IMR-90 (cell line): ENCODE data around the gene DNAJC2. TPM values are rescaled to one million over a fixed set of nuclear protein-coding genes. Genes with fewer than 3 reads are reported as not detected.

Source experiments
- ATAC-seq: fragments of 200-7000 bp; cut with Tn5 transposase; 2 replicates; pipeline ENCODE4 v1.9.1; 2020; ENCODE audit warnings: low read depth, mild to moderate bottlenecking, moderate library complexity
- BruUV-seq: library from RNA; stranded (reverse); fragments of 400-500 nt; replicated peaks from 2 replicates; lab custom pipeline; 2021; lab: Mats Ljungman, UMichigan
- CTCF ChIA-PET: fragments of 300-600 bp; formaldehyde crosslinking; extraction: SDS; loops from one replicate; lab custom pipeline; 2021; ENCODE audit warnings: antibody characterized with exemption; lab: Yijun Ruan, JAX
- POLR2A ChIA-PET: fragments of 300-600 bp; sonication (Branson Sonifier 250); formaldehyde crosslinking; loops from one replicate; lab custom pipeline; 2022; ENCODE audit warnings: antibody characterized with exemption; ENCODE audit not compliant: unreplicated experiment; lab: Charles Lee
- DNase-seq: peaks from one replicate; pipeline ENCODE4 v3.0.0; 2013
- H2AFZ ChIP-seq: replicated peaks from 2 replicates; pipeline ENCODE3; 2013; ENCODE audit warnings: low read length, mild to moderate bottlenecking; ENCODE audit not compliant: poor library complexity
- H2AK5ac ChIP-seq: 2 replicates; pipeline ENCODE4 v1.6.1; 2013; ENCODE audit warnings: low read depth, low read length, inconsistent platforms
- H2AK9ac ChIP-seq: replicated peaks from 2 replicates; pipeline ENCODE3; 2013; ENCODE audit warnings: mild to moderate bottlenecking, low read depth, low read length, moderate library complexity; ENCODE audit not compliant: poor library complexity
- H2BK120ac ChIP-seq: 2 replicates; pipeline ENCODE4 v1.6.1; 2013; ENCODE audit warnings: low read depth, low read length, inconsistent platforms
- H2BK15ac ChIP-seq: 3 replicates; pipeline ENCODE4 v1.6.1; 2013; ENCODE audit warnings: low read depth, low read length, inconsistent platforms
- H2BK20ac ChIP-seq: 2 replicates; pipeline ENCODE4 v1.6.1; 2013; ENCODE audit warnings: low read depth, mild to moderate bottlenecking, inconsistent platforms, low read length, moderate library complexity
- H2BK5ac ChIP-seq: 2 replicates; pipeline ENCODE4 v1.6.1; 2013; ENCODE audit warnings: mild to moderate bottlenecking, low read depth, low read length, inconsistent platforms; ENCODE audit not compliant: poor library complexity, severe bottlenecking
- H3K14ac ChIP-seq: replicated peaks from 2 replicates; pipeline ENCODE4 v1.6.1; 2013; ENCODE audit warnings: low read depth, low read length, inconsistent platforms
- H3K18ac ChIP-seq: 2 replicates; pipeline ENCODE4 v1.6.1; 2013; ENCODE audit warnings: low read depth, low read length, control low read depth
- H3K23ac ChIP-seq: 2 replicates; pipeline ENCODE4 v1.6.1; 2013; ENCODE audit warnings: low read depth, low read length, inconsistent platforms
- H3K27ac ChIP-seq: 2 replicates; pipeline ENCODE4 v1.5.1; 2013; ENCODE audit warnings: mild to moderate bottlenecking, control low read depth, low read length; ENCODE audit not compliant: insufficient read depth
- H3K27me3 ChIP-seq: 2 replicates; pipeline ENCODE4 v1.6.1; 2013; ENCODE audit warnings: low read length; ENCODE audit not compliant: control insufficient read depth, insufficient read depth
- H3K36me3 ChIP-seq: 2 replicates; pipeline ENCODE4 v1.6.1; 2013; ENCODE audit warnings: low read length, mixed read lengths; ENCODE audit not compliant: control insufficient read depth, insufficient read depth
- H3K4ac ChIP-seq: 2 replicates; pipeline ENCODE4 v1.6.1; 2013; ENCODE audit warnings: low read depth, low read length, inconsistent platforms
- H3K4me1 ChIP-seq: 2 replicates; pipeline ENCODE4 v1.6.1; 2013; ENCODE audit warnings: low read length, mixed read lengths; ENCODE audit not compliant: control insufficient read depth, insufficient read depth
- H3K4me2 ChIP-seq: 2 replicates; pipeline ENCODE4 v1.6.1; 2013; ENCODE audit warnings: low read depth, mild to moderate bottlenecking, control low read depth, low read length, moderate library complexity
- H3K4me3 ChIP-seq: 2 replicates; pipeline ENCODE4 v1.5.1; 2013; ENCODE audit warnings: low read depth, mild to moderate bottlenecking, control low read depth, low read length, moderate library complexity; ENCODE audit not compliant: insufficient read depth
- H3K56ac ChIP-seq: 2 replicates; pipeline ENCODE4 v1.6.1; 2013; ENCODE audit warnings: low read length, inconsistent platforms; ENCODE audit not compliant: insufficient read depth; ENCODE audit errors: extremely low read depth
- H3K79me1 ChIP-seq, 2 experiments: 2 replicates each; pipeline ENCODE4 v1.6.1; 2013; ENCODE audit warnings: low read length in 2 of 2, inconsistent platforms in 1 of 2, low read depth in 1 of 2
- H3K9ac ChIP-seq: 2 replicates; pipeline ENCODE4 v1.6.1; 2013; ENCODE audit warnings: low read depth, low read length, control low read depth
- H3K9me1 ChIP-seq: 2 replicates; pipeline ENCODE4 v1.6.1; 2013; ENCODE audit warnings: low read length, inconsistent platforms; ENCODE audit not compliant: insufficient read depth
- H3K9me3 ChIP-seq: 2 replicates; pipeline ENCODE4 v1.6.1; 2013; ENCODE audit warnings: low read length; ENCODE audit not compliant: control insufficient read depth, insufficient read depth
- H4K20me1 ChIP-seq: 2 replicates; pipeline ENCODE4 v1.6.1; 2013; ENCODE audit warnings: low read length, inconsistent platforms; ENCODE audit not compliant: insufficient read depth
- H4K5ac ChIP-seq: 2 replicates; pipeline ENCODE4 v1.6.1; 2013; ENCODE audit warnings: mild to moderate bottlenecking, low read depth, low read length, control low read depth
- H4K8ac ChIP-seq, 2 experiments: 2 replicates each; pipeline ENCODE4 v1.6.1; 2013; ENCODE audit warnings: low read depth in 2 of 2, low read length in 2 of 2, control low read depth in 1 of 2, inconsistent platforms in 1 of 2
- H4K91ac ChIP-seq: 2 replicates; pipeline ENCODE4 v1.6.1; 2013; ENCODE audit warnings: low read depth, low read length, inconsistent platforms; ENCODE audit not compliant: insufficient read depth
- BHLHE40 ChIP-seq: fragments of 150-350 bp; IDR thresholded peaks from 2 replicates; pipeline ENCODE4 v1.6.1; 2016; ENCODE audit warnings: mild to moderate bottlenecking, low read depth, low read length
- CEBPB ChIP-seq: IDR thresholded peaks from 2 replicates; pipeline ENCODE4 v1.6.1; 2012; ENCODE audit warnings: low read depth, low read length, improper control_type of control experiment
- CHD1 ChIP-seq: IDR thresholded peaks from 2 replicates; pipeline ENCODE4 v1.6.1; 2012; ENCODE audit warnings: low read depth, low read length, improper control_type of control experiment
- ELK1 ChIP-seq: fragments of 150-350 bp; IDR thresholded peaks from 2 replicates; pipeline ENCODE4 v1.6.1; 2016; ENCODE audit warnings: low read depth, mild to moderate bottlenecking, low read length, moderate library complexity, borderline replicate concordance
- FOS ChIP-seq: fragments of 150-350 bp; IDR thresholded peaks from 2 replicates; pipeline ENCODE4 v1.6.1; 2016; ENCODE audit warnings: low read depth, low read length
- MAFK ChIP-seq: IDR thresholded peaks from 2 replicates; pipeline ENCODE4 v1.6.1; 2012; ENCODE audit warnings: low read depth, low read length, improper control_type of control experiment
- MXI1 ChIP-seq: IDR thresholded peaks from 2 replicates; pipeline ENCODE4 v1.6.1; 2012; ENCODE audit warnings: low read depth, mild to moderate bottlenecking, low read length, moderate library complexity, borderline replicate concordance
- NFE2L2 ChIP-seq: fragments of 150-350 bp; IDR thresholded peaks from 2 replicates; pipeline ENCODE4 v1.6.1; 2016; ENCODE audit warnings: low read depth, mild to moderate bottlenecking, low read length
- POLR2A ChIP-seq: IDR thresholded peaks from 2 replicates; pipeline ENCODE4 v1.6.1; 2012; ENCODE audit warnings: mild to moderate bottlenecking, low read depth, low read length
- RAD21 ChIP-seq: IDR thresholded peaks from 2 replicates; pipeline ENCODE4 v1.6.1; 2012; ENCODE audit warnings: low read length, improper control_type of control experiment
- RCOR1 ChIP-seq: IDR thresholded peaks from 2 replicates; pipeline ENCODE4 v1.6.1; 2012; ENCODE audit warnings: mild to moderate bottlenecking, low read length, improper control_type of control experiment; ENCODE audit not compliant: insufficient replicate concordance
- RFX5 ChIP-seq: IDR thresholded peaks from 2 replicates; pipeline ENCODE4 v1.8.0; 2012; ENCODE audit warnings: low read depth, mild to moderate bottlenecking, low read length, moderate library complexity
- USF2 ChIP-seq: fragments of 150-350 bp; IDR thresholded peaks from 2 replicates; pipeline ENCODE4 v1.6.1; 2017; ENCODE audit warnings: mild to moderate bottlenecking, antibody characterized with exemption, low read length, low read depth
- WGBS, 2 experiments: methylation state at CpG; one replicate each; pipeline versions ENCODE4 v1.1.5 to v1.1.7; 2013; ENCODE audit warnings: missing lambda C conversion rate in 2 of 2; ENCODE audit not compliant: insufficient read length in 1 of 2; ENCODE audit errors: extremely low coverage in 2 of 2; 5-methylcytosine and 5-hydroxymethylcytosine counted together
- dilution Hi-C: fragments of 300-500 bp; cut with HindIII; formaldehyde crosslinking; loops from one replicate; pipeline ENCODE4 v1.14.3; 2018; ENCODE audit warnings: low sequenced_read_pairs; ENCODE audit not compliant: unreplicated experiment
- in situ Hi-C: fragments of 300-500 bp; cut with MboI; formaldehyde crosslinking; loops from 3 replicates; pipeline ENCODE4 v1.14.3; 2019; ENCODE audit warnings: low sequenced_read_pairs, inconsistent platforms, mixed read lengths
- intact Hi-C: fragments of 100-400 bp; cut with micrococcal nuclease; formaldehyde crosslinking; loops from 2 replicates; pipeline ENCODE4 v1.10.0; 2022
- polyA plus RNA-seq, 3 experiments: library from polyadenylated mRNA; depleted of rRNA; stranded (reverse); fragments of >200 nt; gene quantifications; 2 replicates each; pipeline ENCODE4 v1.2.3, GENCODE V29; 2012; ENCODE audit warnings: low replicate concordance in 1 of 3
- total RNA-seq: library from RNA; depleted of rRNA; stranded (reverse); fragments of >200 nt; gene quantifications from 2 replicates; pipeline ENCODE4 v1.2.3, GENCODE V29; 2012
- TF ChIP-seq, protein P1 (sequence below): conservative IDR thresholded peaks from 2 replicates; pipeline ENCODE4 v1.5.1; 2012; ENCODE audit warnings: mild to moderate bottlenecking, low read depth, low read length, improper control_type of control experiment

Gene DNAJC2
- total and polyA plus RNA-seq, 2 of the 4 experiments (the other 2 are of a cell fraction) = 17.5 to 22.4 TPM

DNA sequence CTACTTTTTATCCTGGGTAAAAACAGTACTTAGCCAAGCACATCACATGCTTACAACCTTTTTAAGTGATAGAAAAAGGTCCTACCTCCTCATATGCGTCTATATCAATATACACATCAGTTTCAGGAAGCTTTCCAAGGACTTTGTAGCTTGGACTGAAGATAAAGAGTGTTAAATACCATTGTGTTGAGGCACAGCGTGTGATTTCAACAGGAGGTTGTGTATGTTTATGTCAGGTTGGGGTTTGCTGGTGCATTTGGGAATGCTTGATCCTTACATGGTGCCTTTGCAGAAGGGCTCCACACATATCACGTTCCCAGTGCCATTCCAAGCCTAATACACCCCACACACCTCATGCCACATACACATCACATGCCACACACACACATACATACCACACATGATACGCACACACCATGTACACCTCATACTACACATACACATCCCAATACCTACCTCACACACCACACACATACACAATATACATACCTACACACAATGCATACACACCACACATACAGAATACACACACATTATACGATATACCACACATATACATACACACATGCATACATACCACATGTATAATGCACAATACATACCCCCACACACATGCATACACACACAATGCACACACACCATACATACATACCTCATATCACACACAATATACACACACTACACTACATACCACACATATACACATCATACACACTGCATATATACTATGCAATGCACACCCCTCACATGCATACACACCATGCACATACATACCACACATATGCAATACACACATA lies 36.0 kb upstream of the DNAJC2 start:
- no peak overlapping the region for H3K27ac ChIP-seq
- no peak overlapping the region for H2AK9ac ChIP-seq
- H3K9ac ChIP-seq = no peak overlapping the region
- H3K23ac ChIP-seq = no peak overlapping the region
- no peak overlapping the region for H2AK5ac ChIP-seq
- ChIA-PET POLR2A (no interaction called here), CTCF (interaction anchor here (0.6 kb wide), 1 partner anchor 10 kb away, joined by 3 read pairs; no protein-coding TSS in a partner anchor)
- H4K91ac ChIP-seq = no peak overlapping the region
- BruUV-seq = no TSS peak
- no peaks in the 10 kb centered on the region for H3K79me1 ChIP-seq
- H4K20me1 ChIP-seq = no peaks in the 10 kb centered on the region
- H2BK5ac ChIP-seq = peak overlapping the region; percentile 78
- no peak overlapping the region for H4K5ac ChIP-seq
- no peak overlapping the region for H2AFZ ChIP-seq
- H4K8ac ChIP-seq = no peak overlapping the region
- no peak for TF ChIP-seq RFX5
- TF ChIP-seq MXI1 = no peak
- no peak for TF ChIP-seq POLR2A
- no peak for TF ChIP-seq USF2
- no peak for TF ChIP-seq NFE2L2
- no peak for TF ChIP-seq BHLHE40
- TF ChIP-seq CHD1 = no peak
- TF ChIP-seq RAD21 = no peak
- TF ChIP-seq FOS = no peak
- no peak for TF ChIP-seq ELK1
- TF ChIP-seq CEBPB = no peak
- TF ChIP-seq RCOR1 = no peak
- no peak for TF ChIP-seq MAFK
- TF ChIP-seq, protein P1, sequence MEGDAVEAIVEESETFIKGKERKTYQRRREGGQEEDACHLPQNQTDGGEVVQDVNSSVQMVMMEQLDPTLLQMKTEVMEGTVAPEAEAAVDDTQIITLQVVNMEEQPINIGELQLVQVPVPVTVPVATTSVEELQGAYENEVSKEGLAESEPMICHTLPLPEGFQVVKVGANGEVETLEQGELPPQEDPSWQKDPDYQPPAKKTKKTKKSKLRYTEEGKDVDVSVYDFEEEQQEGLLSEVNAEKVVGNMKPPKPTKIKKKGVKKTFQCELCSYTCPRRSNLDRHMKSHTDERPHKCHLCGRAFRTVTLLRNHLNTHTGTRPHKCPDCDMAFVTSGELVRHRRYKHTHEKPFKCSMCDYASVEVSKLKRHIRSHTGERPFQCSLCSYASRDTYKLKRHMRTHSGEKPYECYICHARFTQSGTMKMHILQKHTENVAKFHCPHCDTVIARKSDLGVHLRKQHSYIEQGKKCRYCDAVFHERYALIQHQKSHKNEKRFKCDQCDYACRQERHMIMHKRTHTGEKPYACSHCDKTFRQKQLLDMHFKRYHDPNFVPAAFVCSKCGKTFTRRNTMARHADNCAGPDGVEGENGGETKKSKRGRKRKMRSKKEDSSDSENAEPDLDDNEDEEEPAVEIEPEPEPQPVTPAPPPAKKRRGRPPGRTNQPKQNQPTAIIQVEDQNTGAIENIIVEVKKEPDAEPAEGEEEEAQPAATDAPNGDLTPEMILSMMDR = no peak
- H3K4me2 ChIP-seq = no peak overlapping the region
- H3K9me3 ChIP-seq = no peaks in the 10 kb centered on the region
- intact Hi-C loops (no loop called here), in situ Hi-C loops (no loop called here), dilution Hi-C loops (no loop called here)
- no peak overlapping the region for H3K56ac ChIP-seq
- H3K4ac ChIP-seq = no peak overlapping the region
- H3K9me1 ChIP-seq = peaks cover 8% of the 10 kb centered on the region; the same call in 1 of the 2 replicates
- no peak overlapping the region for H2BK15ac ChIP-seq
- H3K4me3 ChIP-seq = no peak overlapping the region
- H3K4me1 ChIP-seq = no peaks in the 10 kb centered on the region; the same call in 1 of the 2 replicates
- no peak overlapping the region; the same call in 1 of the 2 replicates for H3K14ac ChIP-seq
- no peaks in the 10 kb centered on the region for H3K36me3 ChIP-seq
- H3K27me3 ChIP-seq = peaks cover 7% of the 10 kb centered on the region
- peak; percentile 75 for ATAC-seq
- DNase-seq = peak; percentile 44
- WGBS, 2 experiments = 60% methylated on average over 2 of the region's 5 CpGs; no CpG with 5 or more reads in 1 of the 2 experiments
- H2BK120ac ChIP-seq = no peak overlapping the region
- no peak overlapping the region for H3K18ac ChIP-seq
- H2BK20ac ChIP-seq = no peak overlapping the region
